GM21786 (cell line): ENCODE data around the gene ABCA7.

Experiments
- ATAC-seq: cut with Tn5 transposase; IDR thresholded peaks from one replicate; pipeline ENCODE4 v1.9.1; 2021; ENCODE audit not compliant: unreplicated experiment

ABCA7 gene

GRCh38 chr19:1004204-1004802 lies 35.6 kb upstream of the ABCA7 start:
- ATAC-seq, result no peak

GRCh38 chr19:1004803-1005664 lies 34.9 kb upstream of the ABCA7 start:
- ATAC-seq, result no peak

DNA sequence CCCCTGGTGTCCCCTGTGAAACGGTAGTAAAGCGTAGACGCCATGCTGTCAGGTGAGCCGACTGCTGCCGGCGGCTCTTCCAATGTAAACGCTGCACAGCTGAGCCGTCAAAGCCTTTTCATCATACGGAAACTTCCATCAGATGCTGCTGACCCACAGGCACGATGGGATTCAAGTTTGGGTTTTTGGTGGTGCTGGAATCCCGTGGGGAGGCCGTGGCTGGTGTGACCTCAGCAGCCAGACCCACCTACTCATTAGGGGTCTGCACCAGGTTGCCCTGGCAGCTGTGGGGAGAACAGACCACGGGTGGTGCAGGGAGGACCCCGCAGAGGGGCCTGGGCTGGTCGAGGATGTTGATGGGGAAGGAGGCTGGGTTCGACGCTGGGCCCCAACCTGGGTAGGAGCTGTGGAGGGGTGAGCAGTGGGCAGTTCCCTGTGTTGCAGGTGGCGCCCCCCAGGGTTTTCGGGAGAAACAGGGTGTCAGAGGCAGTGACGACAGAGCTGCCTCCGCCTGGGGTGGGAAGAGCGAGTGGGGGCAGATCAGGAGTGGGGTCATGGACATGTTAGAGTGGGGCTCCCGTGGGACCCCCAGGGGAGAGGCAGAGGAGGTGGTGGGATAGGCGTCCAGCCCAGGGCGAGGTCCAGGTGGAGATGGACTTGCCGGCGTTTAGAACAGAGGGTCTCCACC lies 33.1 kb upstream of the ABCA7 start:
- no peak for ATAC-seq

DNA sequence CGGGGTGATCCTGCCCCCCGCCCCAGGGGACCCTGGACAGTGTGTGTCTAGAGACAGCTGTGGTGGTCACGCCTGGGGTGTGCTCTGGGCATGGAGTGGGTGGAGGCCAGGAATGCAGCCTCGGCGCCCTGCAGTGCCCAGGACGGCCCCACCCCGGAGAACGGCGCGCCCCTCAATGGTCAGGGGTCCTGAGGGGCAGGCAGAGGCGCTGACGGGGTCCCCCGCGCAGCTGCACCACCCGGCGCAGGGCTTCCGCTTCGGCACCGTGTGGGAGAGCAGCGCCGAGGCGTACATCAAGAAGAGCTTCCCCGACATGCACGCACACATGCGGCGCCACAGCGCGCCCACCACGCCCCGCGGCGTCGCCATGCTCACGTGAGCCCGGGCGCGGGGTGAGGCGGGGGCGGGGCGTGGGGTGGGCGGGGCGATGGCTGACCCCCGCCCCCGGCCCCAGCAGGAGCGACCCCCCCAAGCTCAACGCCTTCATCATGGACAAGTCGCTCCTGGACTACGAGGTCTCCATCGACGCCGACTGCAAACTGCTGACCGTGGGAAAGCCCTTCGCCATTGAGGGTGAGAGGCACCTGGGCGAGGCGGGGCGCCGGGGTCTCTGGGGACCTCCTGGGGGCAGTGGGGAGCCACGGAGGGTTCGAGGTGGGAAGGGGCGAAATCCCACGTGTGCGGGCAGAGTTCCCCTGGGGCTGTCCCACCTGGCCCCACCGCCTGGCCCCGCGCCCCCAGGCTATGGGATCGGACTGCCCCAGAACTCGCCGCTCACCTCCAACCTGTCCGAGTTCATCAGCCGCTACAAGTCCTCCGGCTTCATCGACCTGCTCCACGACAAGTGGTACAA lies 32.3 kb upstream of the ABCA7 start:
- ATAC-seq, result no peak

GRCh38 chr19:1008268-1009040 lies 31.5 kb upstream of the ABCA7 start:
- no peak for ATAC-seq

DNA sequence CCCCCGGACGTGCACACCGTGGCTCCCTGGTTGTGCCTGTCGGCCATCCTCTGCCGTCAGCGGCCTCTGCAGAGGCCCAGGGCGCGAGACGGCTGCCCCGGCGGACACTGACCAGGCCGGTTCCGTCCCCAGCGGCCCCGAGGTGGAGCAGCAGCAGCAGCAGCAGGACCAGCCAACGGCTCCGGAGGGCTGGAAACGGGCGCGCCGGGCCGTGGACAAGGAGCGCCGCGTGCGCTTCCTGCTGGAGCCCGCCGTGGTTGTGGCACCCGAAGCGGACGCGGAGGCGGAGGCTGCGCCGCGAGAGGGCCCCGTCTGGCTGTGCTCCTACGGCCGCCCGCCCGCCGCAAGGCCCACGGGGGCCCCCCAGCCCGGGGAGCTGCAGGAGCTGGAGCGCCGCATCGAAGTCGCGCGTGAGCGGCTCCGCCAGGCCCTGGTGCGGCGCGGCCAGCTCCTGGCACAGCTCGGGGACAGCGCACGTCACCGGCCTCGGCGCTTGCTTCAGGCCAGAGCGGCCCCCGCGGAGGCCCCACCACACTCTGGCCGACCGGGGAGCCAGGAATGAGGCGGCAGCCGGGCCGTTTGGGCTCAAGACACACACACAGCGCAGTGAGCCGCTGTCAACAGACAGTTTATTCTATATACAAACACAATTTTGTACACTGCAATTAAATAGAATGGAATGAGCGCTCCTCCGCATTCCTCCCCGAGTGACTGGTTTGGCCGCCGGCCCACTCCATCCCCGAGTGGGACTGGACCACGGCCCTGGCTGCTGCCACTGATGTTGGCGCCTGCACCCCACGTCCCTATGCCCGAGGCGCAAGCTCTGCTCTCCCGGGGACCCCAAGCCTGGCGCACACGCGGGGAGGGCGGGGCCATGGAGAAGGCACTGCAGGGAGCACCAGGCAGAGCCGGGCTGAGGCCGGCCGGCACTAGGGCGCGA lies 30.6 kb upstream of the ABCA7 start:
- no peak for ATAC-seq

GRCh38 chr19:1009981-1010538 lies 29.8 kb upstream of the ABCA7 start:
- ATAC-seq, result no peak

DNA sequence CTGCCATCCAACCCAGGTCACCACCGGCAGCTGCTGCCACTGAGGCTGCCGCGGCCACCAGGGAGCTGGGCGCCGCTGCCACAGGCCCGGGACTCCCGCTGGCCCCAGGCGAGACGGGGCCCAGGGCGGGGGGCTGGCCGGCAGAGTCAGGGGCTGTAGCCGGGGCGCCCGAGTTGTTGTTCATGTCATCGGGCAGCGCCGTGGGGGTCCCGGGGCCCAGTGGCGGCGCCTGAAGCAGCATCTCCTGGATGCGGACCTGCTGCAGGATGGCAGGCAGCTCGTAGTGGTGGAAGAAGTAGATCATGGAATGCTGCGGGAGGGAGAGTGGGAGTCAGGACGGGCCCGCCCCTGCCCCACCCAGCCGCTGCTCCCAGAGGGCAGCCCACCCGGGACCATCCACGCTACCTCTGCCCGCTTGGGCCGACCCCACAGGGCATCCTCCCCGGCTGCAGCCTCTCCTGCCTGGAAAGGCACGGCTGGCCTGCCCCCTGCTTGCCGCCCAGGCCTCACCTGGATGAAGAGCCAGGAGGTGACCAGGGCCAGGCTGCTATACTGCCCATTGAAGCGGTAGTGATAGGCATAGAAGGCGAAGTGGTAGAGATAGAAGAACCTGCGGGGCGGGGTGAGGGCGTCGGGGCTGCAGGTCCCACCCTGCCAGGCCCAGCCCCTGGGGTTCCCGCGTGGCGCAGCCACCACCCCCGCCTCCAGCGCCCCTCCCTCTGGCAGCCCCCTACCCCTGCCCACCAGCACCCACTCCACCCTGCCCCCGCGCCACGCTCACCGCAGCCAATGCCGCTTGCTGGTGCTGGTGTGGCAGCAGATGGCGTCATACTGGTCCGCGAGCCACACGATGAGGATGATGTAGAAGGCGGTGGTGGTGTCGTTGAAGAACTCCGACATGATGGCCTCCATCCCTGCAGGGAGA lies 29.1 kb upstream of the ABCA7 start:
- no peak for ATAC-seq

- no peak for ATAC-seq
Observed at GRCh38 chr19:1011831-1012333, 28.0 kb upstream of the ABCA7 start.

DNA sequence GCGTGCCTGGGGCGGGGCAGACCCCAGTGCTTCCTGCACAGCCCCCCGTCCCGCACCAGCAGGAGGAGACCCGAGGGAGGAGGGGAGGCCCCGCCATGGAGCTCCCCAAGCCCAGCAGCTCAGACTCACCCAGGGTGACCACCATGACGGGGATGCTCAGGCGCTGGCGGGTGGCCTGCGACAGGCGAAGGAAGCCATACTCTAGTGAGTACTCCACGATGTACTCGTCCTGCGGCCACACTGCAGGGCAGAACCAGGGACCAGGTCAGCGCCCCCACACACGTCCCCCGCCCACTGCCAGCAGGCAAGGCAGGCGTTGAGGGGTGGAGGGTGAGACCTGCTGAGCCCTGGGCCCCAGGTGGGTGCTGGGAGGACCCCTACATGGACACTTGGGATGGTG lies 27.6 kb upstream of the ABCA7 start:
- ATAC-seq, result no peak

DNA sequence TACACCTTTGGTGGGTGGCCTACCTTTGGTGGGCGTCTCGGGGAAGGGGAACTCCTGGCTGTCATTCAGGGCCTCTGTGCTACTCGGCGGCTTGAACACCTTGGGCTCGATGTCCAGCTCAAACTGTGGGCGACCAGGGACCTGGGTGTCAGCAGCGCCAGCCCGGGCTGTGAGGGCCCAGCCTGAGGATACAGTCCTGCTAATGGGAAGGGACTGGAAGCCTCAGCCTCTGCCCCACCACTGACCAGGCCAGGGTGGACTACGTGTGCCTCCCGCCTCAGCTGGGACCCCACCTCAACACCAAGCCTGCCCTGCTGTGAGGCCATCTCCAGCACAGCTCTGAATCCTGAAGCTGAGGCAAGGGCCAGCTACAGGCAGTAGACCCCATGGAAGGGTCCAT lies 26.7 kb upstream of the ABCA7 start:
- ATAC-seq, result no peak

DNA sequence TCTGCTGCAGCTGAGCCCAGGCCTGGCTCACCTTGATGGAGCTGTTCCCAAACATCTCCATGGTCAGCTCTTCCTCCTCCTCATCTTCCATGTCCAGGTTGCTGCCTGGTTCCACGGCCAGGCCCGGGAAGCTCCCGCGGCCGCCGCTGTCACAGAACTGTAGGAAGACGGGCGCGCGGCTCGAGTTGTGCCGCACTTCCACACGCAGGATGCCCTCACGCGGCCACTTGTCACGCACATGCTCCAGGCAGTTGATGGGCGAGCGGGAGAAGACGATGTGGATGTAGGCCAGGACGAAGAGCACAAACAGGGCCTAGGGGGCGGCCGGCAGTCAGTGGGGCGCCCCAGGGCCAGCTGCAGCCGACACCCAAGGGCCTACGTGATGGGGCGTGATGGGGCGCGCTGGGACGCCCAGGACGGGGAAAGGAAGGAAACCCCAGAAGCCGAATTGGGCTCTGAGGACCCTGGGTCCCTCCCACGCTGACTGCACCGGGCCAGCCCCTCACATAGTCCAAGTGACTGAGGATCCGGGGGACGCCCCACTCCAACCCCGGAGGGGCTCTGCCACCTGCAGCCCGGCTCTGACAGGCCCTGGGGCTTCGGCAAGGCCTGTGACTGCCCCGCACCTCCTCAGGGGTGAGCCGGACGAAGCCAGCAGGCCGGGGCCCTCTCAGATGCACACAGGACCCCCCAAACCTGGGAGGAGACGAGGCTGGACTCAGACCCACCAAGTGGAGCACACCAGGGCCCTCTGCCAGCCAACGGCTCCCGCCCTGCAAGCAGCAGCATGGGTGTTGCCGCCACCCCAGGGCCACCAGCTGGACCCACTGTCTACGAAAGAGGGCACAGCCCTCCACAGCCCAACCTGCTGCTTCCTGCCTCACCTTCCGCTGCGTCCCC lies 25.5 kb upstream of the ABCA7 start:
- ATAC-seq, result no peak

DNA sequence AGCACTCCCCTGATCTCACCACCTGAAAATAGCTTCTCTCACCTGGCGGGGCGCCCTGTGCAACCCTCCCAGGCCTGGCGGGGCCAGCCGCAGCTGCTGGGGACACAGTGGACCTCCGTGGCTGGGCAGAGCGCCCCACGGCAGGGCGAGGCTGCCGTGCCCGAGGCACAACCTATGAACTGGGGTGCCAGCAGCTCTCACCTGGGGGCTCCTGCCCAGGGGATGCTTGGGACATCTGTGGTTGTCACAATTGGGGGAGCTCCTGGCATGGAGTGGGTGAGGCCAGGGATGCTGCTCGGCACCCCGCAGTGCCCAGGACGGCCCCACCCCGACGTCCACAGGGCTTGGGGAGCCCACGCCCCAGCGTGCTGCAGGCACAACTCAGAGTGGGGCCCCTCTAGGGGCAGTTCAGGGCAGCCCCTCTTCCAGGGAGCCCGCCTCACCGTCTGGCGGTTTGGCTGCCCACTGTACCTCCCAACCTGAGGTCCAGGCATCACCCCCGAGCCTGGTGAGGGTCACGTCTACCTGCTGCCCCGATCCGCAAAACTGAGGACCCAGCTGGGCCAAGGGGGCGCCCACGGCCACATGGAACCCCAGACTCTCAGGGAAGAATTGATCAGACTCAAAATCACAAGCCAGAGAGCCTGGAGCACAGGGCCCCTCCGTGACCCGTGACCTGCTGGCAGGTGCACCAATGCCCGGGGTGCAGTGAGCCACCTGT lies 24.7 kb upstream of the ABCA7 start:
- ATAC-seq, result no peak

DNA sequence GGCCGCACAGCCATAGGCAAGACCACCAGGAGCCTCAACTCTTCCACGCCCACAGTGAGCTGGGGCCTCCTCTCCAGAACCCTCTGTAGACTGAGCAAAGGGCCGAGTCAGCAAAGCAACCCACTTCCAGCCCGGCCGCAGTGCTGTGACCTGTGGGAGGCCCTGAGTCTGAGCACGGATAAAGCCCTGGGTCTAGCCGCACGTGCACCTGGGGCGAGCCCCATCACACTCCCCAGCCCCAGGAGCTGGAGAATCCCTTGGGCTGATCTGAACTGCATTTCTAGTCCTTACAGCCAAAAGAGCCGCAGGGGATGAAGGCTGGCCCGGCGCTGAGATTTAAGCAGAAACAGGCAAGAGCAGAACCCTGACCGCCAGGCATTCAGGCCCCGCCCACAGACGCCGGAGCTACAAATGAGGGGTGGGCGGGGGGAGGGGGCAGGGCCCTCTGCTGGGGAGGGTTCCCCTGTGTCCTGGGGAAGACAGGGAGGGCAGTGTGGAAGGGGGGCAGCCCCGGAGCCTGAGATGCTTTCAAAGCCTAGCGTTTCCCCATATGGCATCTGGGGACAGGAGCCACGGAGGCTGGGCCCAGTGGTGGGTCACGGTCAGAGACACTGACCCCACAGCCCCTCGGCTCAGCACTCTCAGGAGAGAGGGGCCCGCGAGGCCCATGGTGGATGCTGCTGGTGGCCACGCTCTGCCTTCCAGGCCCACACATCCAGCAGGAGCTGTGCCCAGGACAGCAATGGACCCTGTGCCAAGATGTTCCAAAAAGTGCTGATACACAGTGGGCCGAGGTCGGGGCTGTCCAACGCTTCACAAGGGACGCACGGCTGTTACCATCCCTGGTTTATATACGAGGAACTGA lies 23.9 kb upstream of the ABCA7 start:
- ATAC-seq, result no peak

- no peak for ATAC-seq
Observed at GRCh38 chr19:1016647-1017114, 23.2 kb upstream of the ABCA7 start.
